NB4 (cell line): Measurements from ENCODE around the gene PRPF6.

Source experiments
- CTCF ChIP-seq: IDR thresholded peaks from one replicate; pipeline ENCODE4 v1.5.1; 2012; ENCODE audit warnings: low read depth, low read length
- MAX ChIP-seq: IDR thresholded peaks from 2 replicates; pipeline ENCODE4 v1.6.1; 2011; ENCODE audit warnings: low read depth, low read length
- MYC ChIP-seq: IDR thresholded peaks from 2 replicates; pipeline ENCODE4 v1.6.1; 2011; ENCODE audit warnings: low read depth, low read length
- POLR2A ChIP-seq: IDR thresholded peaks from 2 replicates; pipeline ENCODE4 v1.6.1; 2011; ENCODE audit warnings: mild to moderate bottlenecking; ENCODE audit not compliant: insufficient read length; ENCODE audit errors: extremely low read depth

GRCh38 chr20:63963784-63964301 lies 17.1 kb upstream of the PRPF6 start:
- no peak for TF ChIP-seq CTCF
- TF ChIP-seq POLR2A: no peak
- no peak for TF ChIP-seq MAX
- no peak for TF ChIP-seq MYC
